GM23248 (cell line): ENCODE measurements around the gene TCF7L2. TPM values are rescaled to one million over a fixed set of nuclear protein-coding genes. Genes with fewer than 3 reads are reported as not detected.

Experiments
- DNase-seq: peaks from one replicate; pipeline ENCODE4 v3.0.0-alpha.2; 2015
- H2AFZ ChIP-seq: fragments of 200-600 bp; sonication (generic); 2 replicates; pipeline ENCODE4 v1.6.1; 2016; ENCODE audit warnings: antibody characterized with exemption
- H3F3A ChIP-seq: fragments of 200-600 bp; sonication (generic); 2 replicates; pipeline ENCODE4 v1.6.1; 2016; ENCODE audit warnings: mild to moderate bottlenecking, antibody characterized with exemption, mixed run types; ENCODE audit not compliant: insufficient read depth
- H3K27ac ChIP-seq: fragments of 200-600 bp; sonication (generic); 2 replicates; pipeline ENCODE4 v1.5.1; 2016; ENCODE audit warnings: mild to moderate bottlenecking
- H3K27me3 ChIP-seq: fragments of 200-600 bp; sonication (generic); replicated peaks from 2 replicates; pipeline ENCODE4 v1.6.1; 2016; ENCODE audit warnings: mild to moderate bottlenecking; ENCODE audit not compliant: insufficient read depth
- H3K36me3 ChIP-seq: fragments of 200-600 bp; sonication (generic); 2 replicates; pipeline ENCODE4 v1.6.1; 2016; ENCODE audit warnings: low read depth, mild to moderate bottlenecking
- H3K4me1 ChIP-seq: fragments of 200-600 bp; sonication (generic); 2 replicates; pipeline ENCODE4 v1.6.1; 2016; ENCODE audit warnings: mild to moderate bottlenecking; ENCODE audit not compliant: insufficient read depth
- H3K4me2 ChIP-seq: fragments of 200-600 bp; sonication (generic); one replicate; pipeline ENCODE4 v1.6.1; 2016; ENCODE audit warnings: mild to moderate bottlenecking; ENCODE audit not compliant: unreplicated experiment
- H3K4me3 ChIP-seq: fragments of 200-600 bp; sonication (generic); 2 replicates; pipeline ENCODE4 v1.5.1; 2016; ENCODE audit warnings: mild to moderate bottlenecking
- H3K79me2 ChIP-seq: fragments of 200-600 bp; sonication (generic); 2 replicates; pipeline ENCODE4 v1.6.1; 2016; ENCODE audit warnings: mild to moderate bottlenecking; ENCODE audit not compliant: insufficient read depth
- H3K9ac ChIP-seq: fragments of 200-600 bp; sonication (generic); 2 replicates; pipeline ENCODE4 v1.6.1; 2016; ENCODE audit warnings: mild to moderate bottlenecking
- H3K9me2 ChIP-seq: fragments of 200-600 bp; sonication (generic); 2 replicates; pipeline ENCODE4 v1.6.1; 2016; ENCODE audit warnings: mixed run types, mild to moderate bottlenecking, moderate library complexity; ENCODE audit not compliant: insufficient read depth
- H3K9me3 ChIP-seq: fragments of 200-600 bp; sonication (generic); one replicate; pipeline ENCODE4 v1.6.1; 2017; ENCODE audit warnings: low read depth
- H4K20me1 ChIP-seq: fragments of 200-600 bp; sonication (generic); 2 replicates; pipeline ENCODE4 v1.6.0; 2016; ENCODE audit not compliant: insufficient read depth
- EZH2 ChIP-seq: fragments of 200-600 bp; sonication (generic); IDR thresholded peaks from 2 replicates; pipeline ENCODE4 v1.6.1; 2018; ENCODE audit warnings: antibody characterized with exemption, mild to moderate bottlenecking; ENCODE audit not compliant: insufficient read depth, poor library complexity, severe bottlenecking
- EZH2phosphoT487 ChIP-seq: fragments of 200-600 bp; sonication (generic); IDR thresholded peaks from 2 replicates; pipeline ENCODE4 v1.6.1; 2018; ENCODE audit warnings: antibody characterized with exemption, moderate library complexity, mild to moderate bottlenecking, low read depth; ENCODE audit not compliant: insufficient read depth
- WGBS, 2 experiments: methylation state at CpG; one replicate each; pipeline ENCODE4 v1.1.6; 2015 to 2017; ENCODE audit warnings: low lambda C conversion rate in 2 of 2, low coverage in 1 of 2; ENCODE audit errors: missing lambda C conversion rate in 2 of 2; 5-methylcytosine and 5-hydroxymethylcytosine counted together
- in situ Hi-C: fragments of 300-500 bp; cut with MboI; formaldehyde crosslinking; loops from 2 replicates; pipeline ENCODE4 v1.15.0; 2020
- polyA plus RNA-seq: library from polyadenylated mRNA; unstranded; fragments of >200 nt; fragmentation: Nextera tagmentation; extraction: Ambion mirVana; gene quantifications from 2 replicates; pipeline ENCODE4 v1.2.1, GENCODE V29; 2016
- total RNA-seq: library from RNA; depleted of rRNA; stranded (reverse); fragments of >200 nt; shearing (Covaris generic); gene quantifications from 2 replicates; pipeline ENCODE4 v1.2.3, GENCODE V29; 2014; rRNA removed

TCF7L2 gene
- total RNA-seq (4.2 and 6.2 TPM in 2 replicates), polyA plus RNA-seq (18.2 and 19.3 TPM in 2 replicates)

- H3K79me2 ChIP-seq, result peaks cover 44% of the 10 kb centered on the region
- peak within 1 kb of the TSS; percentile 92 for H3K27ac ChIP-seq
- no peaks in the 10 kb centered on the region for H3K36me3 ChIP-seq
- peaks cover 16% of the 10 kb centered on the region for H3K4me1 ChIP-seq
- peaks cover 19% of the 10 kb centered on the region for H3F3A ChIP-seq
- H3K4me2 ChIP-seq, result peak within 1 kb of the TSS; percentile 92
- in situ Hi-C loops, result loop anchor here (10.0 to 25.0 kb wide), 4 partner anchors 175 to 437 kb away; no protein-coding TSS in a partner anchor
- no peaks in the 10 kb centered on the region for H3K27me3 ChIP-seq
- H2AFZ ChIP-seq, result peak within 1 kb of the TSS; percentile 65
- no peaks in the 10 kb centered on the region for H3K9me2 ChIP-seq
- H4K20me1 ChIP-seq, result no peaks in the 10 kb centered on the region
- TF ChIP-seq EZH2, result no peak
- TF ChIP-seq EZH2phosphoT487, result no peak
- H3K9me3 ChIP-seq, result no peaks in the 10 kb centered on the region
- peak; percentile 98 for DNase-seq
- peak within 1 kb of the TSS; percentile 96 for H3K9ac ChIP-seq
- 0 to 2% methylated on average over 16 to 39 of the region's 39 CpGs for WGBS, 2 experiments
- H3K4me3 ChIP-seq, result peak within 1 kb of the TSS; percentile 88
Observed at GRCh38 chr10:112949875-112950507, at the start of gene TCF7L2. TCF7L2 (plus strand) TSS chr10:112950247; CDS start chr10:112950757, 510 bp downstream.

- H3K4me2 ChIP-seq, result no peak overlapping the region
- H3K27ac ChIP-seq, result no peak overlapping the region
- H2AFZ ChIP-seq, result no peak overlapping the region
- no peak overlapping the region for H3K4me3 ChIP-seq
- no peak for TF ChIP-seq EZH2phosphoT487
- TF ChIP-seq EZH2, result no peak
- H4K20me1 ChIP-seq, result no peaks in the 10 kb centered on the region
- 89 to 95% methylated on average over 1 of the region's 1 CpG for WGBS, 2 experiments
- no peaks in the 10 kb centered on the region for H3K79me2 ChIP-seq
- H3K9me3 ChIP-seq, result no peaks in the 10 kb centered on the region
- no peaks in the 10 kb centered on the region for H3K9me2 ChIP-seq
- peaks cover 8% of the 10 kb centered on the region; the same call in 1 of the 2 replicates for H3K4me1 ChIP-seq
- H3K36me3 ChIP-seq, result no peaks in the 10 kb centered on the region
- DNase-seq, result no peak
- in situ Hi-C loops, result no loop called here
- H3F3A ChIP-seq, result no peaks in the 10 kb centered on the region
- H3K27me3 ChIP-seq, result no peaks in the 10 kb centered on the region
- no peak overlapping the region for H3K9ac ChIP-seq
Observed at GRCh38 chr10:112902730-112903129, 47.3 kb upstream of the TCF7L2 start.

- in situ Hi-C loops, result no loop called here
- WGBS, 2 experiments, result 50 to 54% methylated on average over 2 of the region's 2 CpGs
- no peaks in the 10 kb centered on the region for H3K9me2 ChIP-seq
- H3K79me2 ChIP-seq, result no peaks in the 10 kb centered on the region
- H3K4me2 ChIP-seq, result no peak overlapping the region
- peak; percentile 37 for DNase-seq
- no peak overlapping the region for H3K27ac ChIP-seq
- H3K4me3 ChIP-seq, result no peak overlapping the region
- peaks cover 4% of the 10 kb centered on the region; the same call in 1 of the 2 replicates for H3K4me1 ChIP-seq
- H3K9ac ChIP-seq, result no peak overlapping the region
- no peaks in the 10 kb centered on the region for H3K36me3 ChIP-seq
- no peaks in the 10 kb centered on the region for H3K27me3 ChIP-seq
- H2AFZ ChIP-seq, result no peak overlapping the region
- H3K9me3 ChIP-seq, result no peaks in the 10 kb centered on the region
- H3F3A ChIP-seq, result no peaks in the 10 kb centered on the region
- no peak for TF ChIP-seq EZH2phosphoT487
- TF ChIP-seq EZH2, result no peak
- H4K20me1 ChIP-seq, result no peaks in the 10 kb centered on the region
Observed at GRCh38 chr10:112904000-112904399, 46.0 kb upstream of the TCF7L2 start.

DNA sequence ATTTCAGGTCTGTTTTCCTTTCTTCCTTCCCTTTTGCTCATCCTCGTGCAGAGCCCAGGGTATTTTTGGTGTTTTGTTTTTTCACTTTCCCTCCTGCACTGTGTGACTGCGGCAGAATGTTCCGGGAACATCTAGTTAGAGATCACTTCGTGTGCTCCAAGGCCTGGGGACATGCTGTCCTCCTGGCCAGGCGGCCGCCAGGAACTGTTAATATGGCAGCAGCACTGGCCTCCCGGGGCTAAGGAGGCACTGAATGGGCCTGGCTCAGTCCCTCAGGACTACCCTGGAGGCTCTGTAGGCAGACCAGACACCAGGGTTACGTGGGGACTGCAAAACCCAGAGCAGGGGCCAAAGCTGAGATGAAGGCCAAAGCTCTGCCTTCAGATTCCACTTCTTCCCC lies 43.1 kb upstream of the TCF7L2 start:
- Histone ChIP-seq H2AFZ (no peak overlapping the region), H3K27me3 (no peaks in the 10 kb centered on the region), H4K20me1 (no peaks in the 10 kb centered on the region), H3K9me2 (no peaks in the 10 kb centered on the region), H3K9ac (no peak overlapping the region), H3K9me3 (no peaks in the 10 kb centered on the region), H3K4me1 (peaks cover 4% of the 10 kb centered on the region; the same call in 1 of the 2 replicates), H3K79me2 (no peaks in the 10 kb centered on the region), H3K4me3 (no peak overlapping the region), H3F3A (no peaks in the 10 kb centered on the region), H3K27ac (no peak overlapping the region), H3K4me2 (no peak overlapping the region), H3K36me3 (no peaks in the 10 kb centered on the region)
- WGBS, 2 experiments, result 72 to 73% methylated on average over 8 of the region's 8 CpGs
- in situ Hi-C loops, result no loop called here
- no peak for TF ChIP-seq EZH2phosphoT487
- TF ChIP-seq EZH2, result no peak
- no peak for DNase-seq
